HepG2 (cell line): ENCODE data around the gene DNMT3A. TPM values are rescaled to one million over a fixed set of nuclear protein-coding genes. Genes with fewer than 3 reads are reported as not detected.

Source experiments
- BRCA1 ChIP-seq: sonication (generic); formaldehyde crosslinking; IDR thresholded peaks from 2 replicates; pipeline ENCODE4 v1.4.0; 2020; ENCODE audit warnings: missing genetic modification reagents
- FOXK1 ChIP-seq: sonication (generic); formaldehyde crosslinking; IDR thresholded peaks from 2 replicates; pipeline ENCODE4 v1.4.0; 2020; ENCODE audit warnings: low read depth, missing genetic modification reagents, borderline replicate concordance
- HOXA7 ChIP-seq: sonication (generic); formaldehyde crosslinking; IDR thresholded peaks from 2 replicates; pipeline ENCODE4 v1.8.1; 2022; ENCODE audit warnings: mild to moderate bottlenecking, missing genetic modification reagents, moderate library complexity
- KLF12 ChIP-seq: sonication (generic); formaldehyde crosslinking; IDR thresholded peaks from 2 replicates; pipeline ENCODE4 v1.4.0; 2020; ENCODE audit warnings: missing genetic modification reagents, borderline replicate concordance
- MBD4 ChIP-seq: IDR thresholded peaks from 2 replicates; pipeline ENCODE4 v1.6.1; 2012; ENCODE audit warnings: low read length, inconsistent platforms, borderline replicate concordance
- MED13 ChIP-seq: sonication (generic); formaldehyde crosslinking; IDR thresholded peaks from 2 replicates; pipeline ENCODE4 v1.5.0; 2020; ENCODE audit warnings: missing genetic modification reagents
- PAWR ChIP-seq: sonication (generic); formaldehyde crosslinking; IDR thresholded peaks from 2 replicates; pipeline ENCODE4 v1.4.0; 2020; ENCODE audit warnings: missing genetic modification reagents, mild to moderate bottlenecking, borderline replicate concordance
- PRDM15 ChIP-seq: sonication (generic); formaldehyde crosslinking; IDR thresholded peaks from 2 replicates; pipeline ENCODE4 v1.4.0; 2020; ENCODE audit warnings: missing genetic modification reagents
- SUZ12 ChIP-seq: fragments of 150-350 bp; IDR thresholded peaks from 2 replicates; pipeline ENCODE4 v1.6.1; 2014; ENCODE audit warnings: low read depth, low read length
- TGIF2 ChIP-seq: IDR thresholded peaks from 2 replicates; pipeline ENCODE4 v1.6.1; 2016; ENCODE audit warnings: control low read depth, missing compliant biosample characterization
- ZNF225 ChIP-seq: sonication (generic); formaldehyde crosslinking; IDR thresholded peaks from 2 replicates; pipeline ENCODE4 v1.4.0; 2020; ENCODE audit warnings: mild to moderate bottlenecking, missing genetic modification reagents
- ZNF251 ChIP-seq: sonication (generic); formaldehyde crosslinking; IDR thresholded peaks from 2 replicates; pipeline ENCODE4 v1.9.0; 2021; ENCODE audit warnings: mild to moderate bottlenecking, missing genetic modification reagents
- ZNF556 ChIP-seq: sonication (generic); formaldehyde crosslinking; IDR thresholded peaks from 2 replicates; pipeline ENCODE4 v1.4.0; 2020; ENCODE audit warnings: mild to moderate bottlenecking, missing genetic modification reagents, borderline replicate concordance
- ZNF652 ChIP-seq: IDR thresholded peaks from 2 replicates; pipeline ENCODE4 v1.6.1; 2016; ENCODE audit warnings: low read depth, borderline replicate concordance
- polyA plus RNA-seq, 8 experiments: library from polyadenylated mRNA; depleted of rRNA in 3 of 8; stranded (reverse) in 7 of 8; unstranded in 1 of 8; fragments of >200 nt; fragmentation: Illumina TruSeq in 4 of 8; extraction: Trizol in 4 of 8; gene quantifications; 2 replicates each; pipeline versions ENCODE4 v1.2.1 to v1.2.3, GENCODE V29; 2011 to 2016; ENCODE audit warnings: low read depth in 4 of 8, missing spikeins in 1 of 8, mixed read lengths in 1 of 8; ENCODE audit not compliant: insufficient read depth in 1 of 8
- total RNA-seq, 5 experiments: library from RNA; depleted of rRNA; stranded (reverse); fragments of >200 nt; fragmentation: Illumina TruSeq; extraction: Trizol; gene quantifications; 2 replicates each; pipeline ENCODE4 v1.2.3, GENCODE V29; 2016; ENCODE audit warnings: low read depth in 1 of 5
- TF ChIP-seq, protein P1 (sequence below): fragments of 450-650 bp; IDR thresholded peaks from 2 replicates; pipeline ENCODE4 v1.6.1; 2017
- TF ChIP-seq, protein P2 (sequence below): sonication (generic); formaldehyde crosslinking; conservative IDR thresholded peaks from 2 replicates; pipeline ENCODE4 v1.4.0; 2020; ENCODE audit warnings: mild to moderate bottlenecking, missing genetic modification reagents, moderate library complexity
- TF ChIP-seq, protein P3 (sequence below): sonication (generic); formaldehyde crosslinking; IDR thresholded peaks from 2 replicates; pipeline ENCODE4 v1.8.0; 2022; ENCODE audit warnings: mild to moderate bottlenecking, missing genetic modification reagents, borderline replicate concordance
- TF ChIP-seq, protein P4 (sequence below): sonication (generic); formaldehyde crosslinking; IDR thresholded peaks from 2 replicates; pipeline ENCODE4 v1.8.1; 2023; ENCODE audit warnings: mild to moderate bottlenecking, missing genetic modification reagents

Gene DNMT3A
- total and polyA plus RNA-seq, 2 of the 13 experiments (the other 11 are each of a cell fraction or from before 2014, with no cell fraction given) = 14.7 to 29.1 TPM

DNA sequence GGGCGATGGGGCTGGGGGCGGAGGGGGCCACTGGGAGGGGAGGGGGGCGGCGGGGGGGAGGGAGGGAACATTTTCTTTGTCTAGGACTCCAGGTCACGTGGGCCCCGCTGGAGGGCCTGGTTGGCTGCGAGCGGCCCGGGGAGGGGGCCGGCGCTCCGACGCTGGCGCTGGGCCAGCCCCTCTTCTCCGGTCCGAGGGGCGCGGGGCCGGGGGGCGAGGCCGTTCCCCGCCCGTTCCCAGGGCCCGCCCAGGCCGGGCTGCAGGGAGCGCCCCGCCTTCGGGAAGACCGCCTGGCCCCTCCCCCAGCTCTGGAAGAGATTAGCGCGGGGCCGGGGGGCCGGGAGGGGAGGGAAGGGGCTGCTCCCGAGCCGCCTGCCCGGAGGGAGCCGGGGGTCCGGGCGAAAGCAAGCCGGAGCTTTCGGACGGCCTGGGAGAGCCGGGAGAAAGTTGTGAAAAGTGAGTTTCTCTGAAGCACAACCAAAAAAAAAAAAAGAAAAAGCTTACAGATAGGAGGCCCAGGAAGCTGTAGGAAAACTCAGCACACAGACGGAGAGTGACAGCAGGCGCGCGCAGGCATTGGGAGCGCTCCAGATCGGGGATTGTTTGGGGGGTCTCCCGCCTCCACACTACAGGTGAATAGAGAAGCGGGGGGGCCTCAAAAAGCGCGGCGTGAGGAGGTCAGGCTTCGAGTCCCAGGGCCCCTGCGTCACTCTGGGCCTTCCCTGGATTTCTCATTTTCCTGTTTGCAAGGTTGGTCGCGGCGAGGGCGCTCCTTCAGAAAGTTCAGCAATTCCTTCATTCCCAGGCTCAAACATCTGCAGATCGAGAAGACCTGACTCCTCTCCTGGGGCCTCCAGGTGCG lies 89.2 kb downstream of the DNMT3A start (continued):
- TF ChIP-seq, protein P1, sequence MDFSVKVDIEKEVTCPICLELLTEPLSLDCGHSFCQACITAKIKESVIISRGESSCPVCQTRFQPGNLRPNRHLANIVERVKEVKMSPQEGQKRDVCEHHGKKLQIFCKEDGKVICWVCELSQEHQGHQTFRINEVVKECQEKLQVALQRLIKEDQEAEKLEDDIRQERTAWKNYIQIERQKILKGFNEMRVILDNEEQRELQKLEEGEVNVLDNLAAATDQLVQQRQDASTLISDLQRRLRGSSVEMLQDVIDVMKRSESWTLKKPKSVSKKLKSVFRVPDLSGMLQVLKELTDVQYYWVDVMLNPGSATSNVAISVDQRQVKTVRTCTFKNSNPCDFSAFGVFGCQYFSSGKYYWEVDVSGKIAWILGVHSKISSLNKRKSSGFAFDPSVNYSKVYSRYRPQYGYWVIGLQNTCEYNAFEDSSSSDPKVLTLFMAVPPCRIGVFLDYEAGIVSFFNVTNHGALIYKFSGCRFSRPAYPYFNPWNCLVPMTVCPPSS = no peak
- TF ChIP-seq FOXK1 (CRISPR knock-in tag) = no peak
- TF ChIP-seq, protein P2, sequence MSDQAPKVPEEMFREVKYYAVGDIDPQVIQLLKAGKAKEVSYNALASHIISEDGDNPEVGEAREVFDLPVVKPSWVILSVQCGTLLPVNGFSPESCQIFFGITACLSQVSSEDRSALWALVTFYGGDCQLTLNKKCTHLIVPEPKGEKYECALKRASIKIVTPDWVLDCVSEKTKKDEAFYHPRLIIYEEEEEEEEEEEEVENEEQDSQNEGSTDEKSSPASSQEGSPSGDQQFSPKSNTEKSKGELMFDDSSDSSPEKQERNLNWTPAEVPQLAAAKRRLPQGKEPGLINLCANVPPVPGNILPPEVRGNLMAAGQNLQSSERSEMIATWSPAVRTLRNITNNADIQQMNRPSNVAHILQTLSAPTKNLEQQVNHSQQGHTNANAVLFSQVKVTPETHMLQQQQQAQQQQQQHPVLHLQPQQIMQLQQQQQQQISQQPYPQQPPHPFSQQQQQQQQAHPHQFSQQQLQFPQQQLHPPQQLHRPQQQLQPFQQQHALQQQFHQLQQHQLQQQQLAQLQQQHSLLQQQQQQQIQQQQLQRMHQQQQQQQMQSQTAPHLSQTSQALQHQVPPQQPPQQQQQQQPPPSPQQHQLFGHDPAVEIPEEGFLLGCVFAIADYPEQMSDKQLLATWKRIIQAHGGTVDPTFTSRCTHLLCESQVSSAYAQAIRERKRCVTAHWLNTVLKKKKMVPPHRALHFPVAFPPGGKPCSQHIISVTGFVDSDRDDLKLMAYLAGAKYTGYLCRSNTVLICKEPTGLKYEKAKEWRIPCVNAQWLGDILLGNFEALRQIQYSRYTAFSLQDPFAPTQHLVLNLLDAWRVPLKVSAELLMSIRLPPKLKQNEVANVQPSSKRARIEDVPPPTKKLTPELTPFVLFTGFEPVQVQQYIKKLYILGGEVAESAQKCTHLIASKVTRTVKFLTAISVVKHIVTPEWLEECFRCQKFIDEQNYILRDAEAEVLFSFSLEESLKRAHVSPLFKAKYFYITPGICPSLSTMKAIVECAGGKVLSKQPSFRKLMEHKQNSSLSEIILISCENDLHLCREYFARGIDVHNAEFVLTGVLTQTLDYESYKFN = 0 out of 2 replicates have a peak, but pooled peaks have one; percentile 20
- no peak for TF ChIP-seq HOXA7 (CRISPR knock-in tag)
- TF ChIP-seq BRCA1 (CRISPR knock-in tag) = no peak
- TF ChIP-seq MED13 = peak; percentile 42; the same call in 1 of the 2 replicates
- TF ChIP-seq SUZ12 = no peak
- TF ChIP-seq PAWR (CRISPR knock-in tag) = no peak
- TF ChIP-seq TGIF2 (CRISPR knock-in tag) = no peak
- TF ChIP-seq, protein P3, sequence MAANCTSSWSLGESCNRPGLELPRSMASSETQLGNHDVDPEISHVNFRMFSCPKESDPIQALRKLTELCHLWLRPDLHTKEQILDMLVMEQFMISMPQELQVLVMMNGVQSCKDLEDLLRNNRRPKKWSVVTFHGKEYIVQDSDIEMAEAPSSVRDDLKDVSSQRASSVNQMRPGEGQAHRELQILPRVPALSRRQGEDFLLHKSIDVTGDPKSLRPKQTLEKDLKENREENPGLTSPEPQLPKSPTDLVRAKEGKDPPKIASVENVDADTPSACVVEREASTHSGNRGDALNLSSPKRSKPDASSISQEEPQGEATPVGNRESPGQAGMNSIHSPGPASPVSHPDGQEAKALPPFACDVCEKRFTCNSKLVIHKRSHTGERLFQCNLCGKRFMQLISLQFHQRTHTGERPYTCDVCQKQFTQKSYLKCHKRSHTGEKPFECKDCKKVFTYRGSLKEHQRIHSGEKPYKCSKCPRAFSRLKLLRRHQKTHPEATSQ (CRISPR knock-in tag) = peak; percentile 36; the same call in 1 of the 2 replicates
- no peak for TF ChIP-seq KLF12
- 0 out of 2 replicates have a peak, but pooled peaks have one; percentile 51 for TF ChIP-seq PRDM15
- no peak for TF ChIP-seq MBD4
- TF ChIP-seq, protein P4, sequence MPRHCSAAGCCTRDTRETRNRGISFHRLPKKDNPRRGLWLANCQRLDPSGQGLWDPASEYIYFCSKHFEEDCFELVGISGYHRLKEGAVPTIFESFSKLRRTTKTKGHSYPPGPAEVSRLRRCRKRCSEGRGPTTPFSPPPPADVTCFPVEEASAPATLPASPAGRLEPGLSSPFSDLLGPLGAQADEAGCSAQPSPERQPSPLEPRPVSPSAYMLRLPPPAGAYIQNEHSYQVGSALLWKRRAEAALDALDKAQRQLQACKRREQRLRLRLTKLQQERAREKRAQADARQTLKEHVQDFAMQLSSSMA (CRISPR knock-in tag) = no peak
- TF ChIP-seq ZNF251 = no peak
- TF ChIP-seq ZNF652 (CRISPR knock-in tag) = no peak
- no peak for TF ChIP-seq ZNF225
- no peak; the same call in 1 of the 2 replicates for TF ChIP-seq ZNF556 (CRISPR knock-in tag)
